Measurements from ENCODE around the gene RASA2.

- no peak for TF ChIP-seq POLR2A (IDR thresholded peaks at IDR 0.05)
- TF ChIP-seq POLR2AphosphoS5 (IDR thresholded peaks at IDR 0.05) = no peak
- no peak for TF ChIP-seq CTCF (IDR thresholded peaks at IDR 0.05 in 8 of 11, conservative IDR thresholded peaks at IDR 0.05 in 3 of 11)
Observed at GRCh38 chr3:141446737-141447136, 40.1 kb upstream of the RASA2 start.
